ENCODE data around the gene ALOXE3. TPM values are rescaled to one million over a fixed set of nuclear protein-coding genes. Genes with fewer than 3 reads are reported as not detected.
A peak's percentile ranks its signal among the peaks of the same experiment; 100 is the strongest.
"Not testable (repeated sequence)": the region's sequence is repeated elsewhere in the genome, so short reads cannot be mapped to it uniquely, and the experiment has no call there.

The ALOXE3 gene
- total and polyA plus RNA-seq, 2 experiments from 2014 or later, result 0.10 to 0.27 TPM

GRCh38 chr17:8108972-8109660 lies 9.2 kb downstream of the ALOXE3 start:
- DNase-seq (ENCODE audit: low spot score), result peak; percentile 24
- peak; percentile 22 for ATAC-seq
- Mint-ChIP-seq H3K27ac (no peak overlapping the region), H3K4me1 (peaks cover 20% of the 10 kb centered on the region), H3K36me3 (ENCODE audit: low read depth) (no peaks in the 10 kb centered on the region), H3K27me3 (ENCODE audit: insufficient read depth, low read depth, poor library complexity) (peaks cover 45% of the 10 kb centered on the region), H3K4me3 (peak overlapping the region; percentile 77), H3K9me3 (no peaks in the 10 kb centered on the region)
- H3K79me2 ChIP-seq (replicated peaks; ENCODE audit: insufficient read depth), result no peaks in the 10 kb centered on the region
- H4K20me1 ChIP-seq (replicated peaks; ENCODE audit: insufficient read depth), result no peaks in the 10 kb centered on the region
- H3K27ac ChIP-seq (ENCODE audit: low read depth), result no peak overlapping the region
- no peaks in the 10 kb centered on the region for H3K36me3 ChIP-seq (ENCODE audit: insufficient read depth)
- no peaks in the 10 kb centered on the region for H3K4me1 ChIP-seq (ENCODE audit: insufficient read depth)
- no peak for TF ChIP-seq EZH2phosphoT487 (IDR thresholded peaks at IDR 0.05; ENCODE audit: unreplicated experiment)
- no peak for TF ChIP-seq NANOG (IDR thresholded peaks at IDR 0.05; ENCODE audit: borderline replicate concordance)
- no peak for TF ChIP-seq CREB1 (CRISPR knock-in tag; IDR thresholded peaks at IDR 0.05; ENCODE audit: low read depth)
- no peak for TF ChIP-seq JUNB (IDR thresholded peaks at IDR 0.05; ENCODE audit: unreplicated experiment)
- TF ChIP-seq EZH2 (IDR thresholded peaks at IDR 0.05; ENCODE audit: low read depth, unreplicated experiment), result no peak
- TF ChIP-seq ZNF114 (CRISPR knock-in tag; IDR thresholded peaks at IDR 0.05), result no peak
- TF ChIP-seq, protein P1, sequence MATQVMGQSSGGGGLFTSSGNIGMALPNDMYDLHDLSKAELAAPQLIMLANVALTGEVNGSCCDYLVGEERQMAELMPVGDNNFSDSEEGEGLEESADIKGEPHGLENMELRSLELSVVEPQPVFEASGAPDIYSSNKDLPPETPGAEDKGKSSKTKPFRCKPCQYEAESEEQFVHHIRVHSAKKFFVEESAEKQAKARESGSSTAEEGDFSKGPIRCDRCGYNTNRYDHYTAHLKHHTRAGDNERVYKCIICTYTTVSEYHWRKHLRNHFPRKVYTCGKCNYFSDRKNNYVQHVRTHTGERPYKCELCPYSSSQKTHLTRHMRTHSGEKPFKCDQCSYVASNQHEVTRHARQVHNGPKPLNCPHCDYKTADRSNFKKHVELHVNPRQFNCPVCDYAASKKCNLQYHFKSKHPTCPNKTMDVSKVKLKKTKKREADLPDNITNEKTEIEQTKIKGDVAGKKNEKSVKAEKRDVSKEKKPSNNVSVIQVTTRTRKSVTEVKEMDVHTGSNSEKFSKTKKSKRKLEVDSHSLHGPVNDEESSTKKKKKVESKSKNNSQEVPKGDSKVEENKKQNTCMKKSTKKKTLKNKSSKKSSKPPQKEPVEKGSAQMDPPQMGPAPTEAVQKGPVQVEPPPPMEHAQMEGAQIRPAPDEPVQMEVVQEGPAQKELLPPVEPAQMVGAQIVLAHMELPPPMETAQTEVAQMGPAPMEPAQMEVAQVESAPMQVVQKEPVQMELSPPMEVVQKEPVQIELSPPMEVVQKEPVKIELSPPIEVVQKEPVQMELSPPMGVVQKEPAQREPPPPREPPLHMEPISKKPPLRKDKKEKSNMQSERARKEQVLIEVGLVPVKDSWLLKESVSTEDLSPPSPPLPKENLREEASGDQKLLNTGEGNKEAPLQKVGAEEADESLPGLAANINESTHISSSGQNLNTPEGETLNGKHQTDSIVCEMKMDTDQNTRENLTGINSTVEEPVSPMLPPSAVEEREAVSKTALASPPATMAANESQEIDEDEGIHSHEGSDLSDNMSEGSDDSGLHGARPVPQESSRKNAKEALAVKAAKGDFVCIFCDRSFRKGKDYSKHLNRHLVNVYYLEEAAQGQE (IDR thresholded peaks at IDR 0.05; ENCODE audit: unreplicated experiment), result no peak
- TF ChIP-seq, protein P2, sequence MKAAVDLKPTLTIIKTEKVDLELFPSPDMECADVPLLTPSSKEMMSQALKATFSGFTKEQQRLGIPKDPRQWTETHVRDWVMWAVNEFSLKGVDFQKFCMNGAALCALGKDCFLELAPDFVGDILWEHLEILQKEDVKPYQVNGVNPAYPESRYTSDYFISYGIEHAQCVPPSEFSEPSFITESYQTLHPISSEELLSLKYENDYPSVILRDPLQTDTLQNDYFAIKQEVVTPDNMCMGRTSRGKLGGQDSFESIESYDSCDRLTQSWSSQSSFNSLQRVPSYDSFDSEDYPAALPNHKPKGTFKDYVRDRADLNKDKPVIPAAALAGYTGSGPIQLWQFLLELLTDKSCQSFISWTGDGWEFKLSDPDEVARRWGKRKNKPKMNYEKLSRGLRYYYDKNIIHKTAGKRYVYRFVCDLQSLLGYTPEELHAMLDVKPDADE (IDR thresholded peaks at IDR 0.05), result no peak
- H3K4me2 ChIP-seq, result peak overlapping the region; percentile 96
- H3F3A ChIP-seq (replicated peaks; ENCODE audit: low read depth), result no peaks in the 10 kb centered on the region
- peak overlapping the region; percentile 81; the same call in 1 of the 2 replicates for H3K4me3 ChIP-seq
- H3K9me2 ChIP-seq (ENCODE audit: insufficient read depth), result no peaks in the 10 kb centered on the region
- H3K27me3 ChIP-seq (ENCODE audit: insufficient read depth), result peaks cover 67% of the 10 kb centered on the region
- peak overlapping the region; percentile 99 for H2AFZ ChIP-seq

DNA sequence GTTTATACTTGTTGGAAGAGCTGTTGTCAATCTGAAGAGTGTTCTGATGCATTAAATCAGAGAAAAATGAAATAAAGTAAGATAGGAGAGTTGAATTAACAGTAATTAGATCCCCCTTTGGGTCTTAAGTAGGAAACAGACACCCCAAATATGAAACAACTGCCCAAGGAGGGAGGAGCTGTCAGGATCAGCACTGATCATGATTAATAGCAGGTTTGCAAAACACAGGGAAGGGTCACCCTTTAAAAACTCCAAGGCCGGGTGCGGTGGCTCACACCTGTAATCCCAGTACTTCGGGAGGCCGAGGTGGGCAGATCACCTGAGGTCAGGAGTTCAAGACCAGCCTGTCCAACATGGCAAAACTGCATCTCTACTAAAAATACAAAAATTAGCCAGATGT lies 11.3 kb downstream of the ALOXE3 start:
- DNase-seq (ENCODE audit: low spot score); H3K4me3 Mint-ChIP-seq; H3K9me2 ChIP-seq (ENCODE audit: insufficient read depth); H3K36me3 ChIP-seq (ENCODE audit: insufficient read depth); H3K4me2 ChIP-seq; H2AFZ ChIP-seq; ATAC-seq; H3K4me3 ChIP-seq; H3K27ac ChIP-seq (ENCODE audit: low read depth); H3F3A ChIP-seq (replicated peaks; ENCODE audit: low read depth); H3K4me1 ChIP-seq (ENCODE audit: insufficient read depth); H3K36me3 Mint-ChIP-seq (ENCODE audit: low read depth); H3K79me2 ChIP-seq (replicated peaks; ENCODE audit: insufficient read depth); H3K9me3 Mint-ChIP-seq; H4K20me1 ChIP-seq (replicated peaks; ENCODE audit: insufficient read depth); H3K27ac Mint-ChIP-seq: not testable (repeated sequence)
- peaks cover 40% of the 10 kb centered on the region for H3K27me3 Mint-ChIP-seq (ENCODE audit: insufficient read depth, low read depth, poor library complexity)
- peaks cover 46% of the 10 kb centered on the region for H3K27me3 ChIP-seq (ENCODE audit: insufficient read depth)
- H3K4me1 Mint-ChIP-seq, result peaks cover 18% of the 10 kb centered on the region

All from GM23338 (cell line).